Mucosa of stomach (tissue), 1 donor: Measurements from ENCODE around the gene PRR11.
"Not testable (repeated sequence)": the region's sequence is repeated elsewhere in the genome, so short reads cannot be mapped to it uniquely, and the experiment has no call there.

Experiments used
- H3K27me3 ChIP-seq: one replicate; pipeline ENCODE4 v1.7.0; 2013; ENCODE audit warnings: mild to moderate bottlenecking, low read length; ENCODE audit not compliant: control insufficient read depth, insufficient read depth
- H3K36me3 ChIP-seq: one replicate; pipeline ENCODE4 v1.7.0; 2013; ENCODE audit warnings: low read length; ENCODE audit not compliant: control insufficient read depth, insufficient read depth
- H3K4me1 ChIP-seq: one replicate; pipeline ENCODE4 v1.7.0; 2013; ENCODE audit warnings: mild to moderate bottlenecking, low read length; ENCODE audit not compliant: control insufficient read depth, insufficient read depth
- H3K4me3 ChIP-seq: one replicate; pipeline ENCODE4 v1.7.0; 2013; ENCODE audit warnings: low read length
- H3K9ac ChIP-seq: one replicate; pipeline ENCODE4 v1.7.0; 2013; ENCODE audit warnings: mild to moderate bottlenecking, low read length, moderate library complexity
- H3K9me3 ChIP-seq: one replicate; pipeline ENCODE4 v1.7.0; 2013; ENCODE audit warnings: mild to moderate bottlenecking, low read length, moderate library complexity; ENCODE audit not compliant: control insufficient read depth
- donor health status: Pancreatic carcinoma.

PRR11 gene

GRCh38 chr17:59129814-59130213 is 25.7 kb upstream of the PRR11 start:
- H3K4me1 ChIP-seq = no peaks in the 10 kb centered on the region
- no peak overlapping the region for H3K9ac ChIP-seq
- H3K9me3 ChIP-seq = no peaks in the 10 kb centered on the region
- H3K27me3 ChIP-seq = no peaks in the 10 kb centered on the region
- H3K4me3 ChIP-seq = no peak overlapping the region
- no peaks in the 10 kb centered on the region for H3K36me3 ChIP-seq

- Histone ChIP-seq H3K36me3 (no peaks in the 10 kb centered on the region), H3K4me1 (no peaks in the 10 kb centered on the region), H3K9me3 (no peaks in the 10 kb centered on the region), H3K27me3 (no peaks in the 10 kb centered on the region), H3K9ac (no peak overlapping the region), H3K4me3 (no peak overlapping the region)
Observed at GRCh38 chr17:59131131-59131530, 24.4 kb upstream of the PRR11 start.

- not testable (repeated sequence) for H3K4me1 ChIP-seq, H3K9ac ChIP-seq, H3K9me3 ChIP-seq, H3K36me3 ChIP-seq, H3K4me3 ChIP-seq, H3K27me3 ChIP-seq
Observed at GRCh38 chr17:59138339-59138738, 17.2 kb upstream of the PRR11 start.

- Histone ChIP-seq H3K9ac (no peak overlapping the region), H3K36me3 (no peaks in the 10 kb centered on the region), H3K27me3 (no peaks in the 10 kb centered on the region), H3K4me1 (no peaks in the 10 kb centered on the region), H3K9me3 (no peaks in the 10 kb centered on the region), H3K4me3 (no peak overlapping the region)
Observed at GRCh38 chr17:59139939-59140338, 15.6 kb upstream of the PRR11 start.

- Histone ChIP-seq H3K9me3 (no peaks in the 10 kb centered on the region), H3K9ac (no peak overlapping the region), H3K4me3 (no peak overlapping the region), H3K4me1 (no peaks in the 10 kb centered on the region), H3K36me3 (no peaks in the 10 kb centered on the region), H3K27me3 (no peaks in the 10 kb centered on the region)
Observed at GRCh38 chr17:59141860-59142259, 13.7 kb upstream of the PRR11 start.

- no peaks in the 10 kb centered on the region for H3K4me1 ChIP-seq
- no peak overlapping the region for H3K4me3 ChIP-seq
- no peaks in the 10 kb centered on the region for H3K27me3 ChIP-seq
- no peaks in the 10 kb centered on the region for H3K36me3 ChIP-seq
- no peaks in the 10 kb centered on the region for H3K9me3 ChIP-seq
- no peak overlapping the region for H3K9ac ChIP-seq
Observed at GRCh38 chr17:59145571-59146096, 9.9 kb upstream of the PRR11 start.

- Histone ChIP-seq H3K27me3 (no peaks in the 10 kb centered on the region), H3K4me3 (no peak overlapping the region)
Observed at GRCh38 chr17:59149051-59149450, 6.5 kb upstream of the PRR11 start.

GRCh38 chr17:59149841-59150511 is 5.6 kb upstream of the PRR11 start:
- Histone ChIP-seq H3K36me3 (no peaks in the 10 kb centered on the region), H3K9me3 (no peaks in the 10 kb centered on the region), H3K27me3 (no peaks in the 10 kb centered on the region), H3K4me1 (no peaks in the 10 kb centered on the region), H3K4me3 (no peak overlapping the region), H3K9ac (no peak overlapping the region)

More at GRCh38 chr17:59149051-59149450, 6.5 kb upstream of the PRR11 start:
- H3K9me3 ChIP-seq = no peaks in the 10 kb centered on the region
- H3K4me1 ChIP-seq = no peaks in the 10 kb centered on the region
- no peak overlapping the region for H3K9ac ChIP-seq
- no peaks in the 10 kb centered on the region for H3K36me3 ChIP-seq

- no peaks in the 10 kb centered on the region for H3K36me3 ChIP-seq
- H3K4me1 ChIP-seq = peaks cover 4% of the 10 kb centered on the region
- no peaks in the 10 kb centered on the region for H3K27me3 ChIP-seq
- H3K4me3 ChIP-seq = no peak overlapping the region
- no peaks in the 10 kb centered on the region for H3K9me3 ChIP-seq
- H3K9ac ChIP-seq = no peak overlapping the region
Observed at GRCh38 chr17:59151006-59151405, 4.5 kb upstream of the PRR11 start.

GRCh38 chr17:59151591-59151990 is 4.0 kb upstream of the PRR11 start:
- no peak overlapping the region for H3K9ac ChIP-seq
- H3K36me3 ChIP-seq = no peaks in the 10 kb centered on the region
- H3K9me3 ChIP-seq = no peaks in the 10 kb centered on the region
- H3K27me3 ChIP-seq = no peaks in the 10 kb centered on the region
- peaks cover 8% of the 10 kb centered on the region for H3K4me1 ChIP-seq
- H3K4me3 ChIP-seq = no peak overlapping the region

- Histone ChIP-seq H3K9ac (no peak overlapping the region), H3K9me3 (no peaks in the 10 kb centered on the region), H3K27me3 (no peaks in the 10 kb centered on the region), H3K36me3 (no peaks in the 10 kb centered on the region), H3K4me1 (peaks cover 8% of the 10 kb centered on the region), H3K4me3 (no peak overlapping the region)
Observed at GRCh38 chr17:59152925-59153324, 2.6 kb upstream of the PRR11 start.

- peak overlapping the region; percentile 65 for H3K9ac ChIP-seq
- no peaks in the 10 kb centered on the region for H3K27me3 ChIP-seq
- H3K9me3 ChIP-seq = no peaks in the 10 kb centered on the region
- H3K4me3 ChIP-seq = peak overlapping the region; percentile 53
- H3K36me3 ChIP-seq = no peaks in the 10 kb centered on the region
- H3K4me1 ChIP-seq = peaks cover 11% of the 10 kb centered on the region
Observed at GRCh38 chr17:59154292-59154720, 1.2 kb upstream of the PRR11 start.
